Stomach (tissue), 9 donors: ENCODE results near the gene TNP1. TPM values are rescaled to one million over a fixed set of nuclear protein-coding genes. Genes with fewer than 3 reads are reported as not detected.

ENCODE experiments used
- DNase-seq, 2 donors: peaks; one replicate each; pipeline versions ENCODE4 v3.0.0 to v3.0.0-alpha.2; 2013 to 2019
- H3K27ac ChIP-seq, 5 donors: fragments of 200-600 bp in 4 of 5; sonication (generic) in 4 of 5; one replicate each; pipeline ENCODE4 v1.5.1; 2013 to 2019; ENCODE audit warnings: mild to moderate bottlenecking in 1 of 5, moderate library complexity in 1 of 5
- H3K27me3 ChIP-seq, 3 donors: fragments of 200-600 bp; sonication (generic); one replicate each; pipeline ENCODE4 v1.5.1; 2017 to 2019; ENCODE audit warnings: mixed run types in 1 of 3
- H3K36me3 ChIP-seq, 4 donors: fragments of 200-600 bp; sonication (generic); 1 replicate in 3 of 4; 2 replicates in 1 of 4; pipeline ENCODE4 v1.5.1; 2016 to 2019
- H3K4me1 ChIP-seq, 4 donors: fragments of 200-600 bp; sonication (generic); one replicate each; pipeline ENCODE4 v1.5.1; 2016 to 2019
- H3K4me3 ChIP-seq, 4 donors: fragments of 200-600 bp; sonication (generic) in 3 of 4; one replicate each; pipeline ENCODE4 v1.5.1; 2016 to 2019; ENCODE audit warnings: mild to moderate bottlenecking in 1 of 4
- H3K9me3 ChIP-seq, 4 donors: fragments of 200-600 bp; sonication (generic); one replicate each; pipeline ENCODE4 v1.5.1; 2016 to 2019
- CTCF ChIP-seq, 7 experiments: fragments of 450-650 bp in 4 of 7; fragments of 200-600 bp in 3 of 7; sonication (generic) in 3 of 7; IDR thresholded peaks; one replicate each; pipeline ENCODE4 v1.5.1; 2016 to 2019; ENCODE audit warnings: antibody characterized with exemption in 7 of 7, control low read depth in 2 of 7, mild to moderate bottlenecking in 1 of 7
- EP300 ChIP-seq: sonication (generic); formaldehyde crosslinking; IDR thresholded peaks from one replicate; pipeline ENCODE4 v1.6.1; 2017; ENCODE audit warnings: antibody characterized with exemption
- POLR2A ChIP-seq, 4 donors: fragments of 450-650 bp; IDR thresholded peaks; one replicate each; pipeline ENCODE4 v1.6.1; 2016; ENCODE audit warnings: antibody characterized with exemption in 4 of 4, control low read depth in 2 of 4, mild to moderate bottlenecking in 1 of 4, moderate library complexity in 1 of 4
- POLR2AphosphoS5 ChIP-seq, 3 donors: sonication (generic); formaldehyde crosslinking; IDR thresholded peaks; one replicate each; pipeline ENCODE4 v1.6.1; 2016; ENCODE audit warnings: antibody characterized with exemption in 3 of 3
- WGBS, 5 donors: extraction: QIAGEN DNeasy Blood & Tissue Kit in 3 of 5; methylation state at CpG; one replicate each; pipeline versions ENCODE4 v1.1.5 to v1.1.7; 2013 to 2018; 5-methylcytosine and 5-hydroxymethylcytosine counted together
- intact Hi-C: fragments of 100-400 bp; cut with DNase I; formaldehyde crosslinking; loops from one replicate; pipeline ENCODE4 v1.15.1; 2023; ENCODE audit warnings: low total_unique reads
- polyA plus RNA-seq, 3 donors: library from polyadenylated mRNA; stranded (reverse); fragments of 200-250 nt; gene quantifications; one replicate each; pipeline ENCODE4 v1.2.3, GENCODE V29; 2013
- total RNA-seq, 5 donors: library from RNA; depleted of rRNA; stranded (reverse); fragments of >200 nt; gene quantifications; one replicate each; pipeline versions ENCODE4 v1.1.0 to v1.2.3, GENCODE V29; 2014 to 2016
- donor health status: healthy with polysubstance abuse.
- donor health status: Bipolar disorder and iron deficiency.
- donor health status: healthy.

The TNP1 gene
- total and polyA plus RNA-seq, 8 donors: not detected

DNA sequence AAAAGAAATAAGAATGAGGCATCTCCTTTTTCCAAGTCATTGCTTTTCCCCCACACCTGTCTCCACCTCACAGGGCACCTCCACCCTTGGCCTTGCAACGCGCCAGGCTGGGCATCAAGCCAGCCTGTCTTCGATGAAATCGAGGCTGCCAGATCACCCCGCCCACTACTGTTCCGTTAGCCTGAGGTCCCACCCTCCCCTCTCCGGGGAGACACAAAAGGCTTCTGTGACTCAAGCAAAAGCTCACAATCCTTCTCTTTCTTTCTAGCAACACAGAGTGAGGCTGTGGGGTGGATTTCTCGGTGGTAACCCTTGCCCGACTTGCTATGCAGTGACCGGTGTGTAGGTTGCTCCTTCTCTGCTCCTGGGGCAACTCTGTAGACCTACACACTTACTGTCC, 9.9 kb downstream of the TNP1 start:
- 23 to 48% (median 30%) methylated on average over 10 of the region's 10 CpGs for WGBS, 5 donors
- TF ChIP-seq POLR2AphosphoS5 (IDR thresholded peaks at IDR 0.05): no peak
- TF ChIP-seq CTCF (IDR thresholded peaks at IDR 0.05): no peak
- TF ChIP-seq POLR2A (IDR thresholded peaks at IDR 0.05): no peak
- TF ChIP-seq EP300: no peak
- H3K9me3 ChIP-seq: no peaks in the 10 kb centered on the region
- H3K4me1 ChIP-seq: peaks cover 0 to 10% (median 0%) of the 10 kb centered on the region in 4 donors
- no peaks in the 10 kb centered on the region for H3K36me3 ChIP-seq
- intact Hi-C loops: no loop called here
- no peak overlapping the region for H3K4me3 ChIP-seq
- H3K27ac ChIP-seq: no peak overlapping the region
- no peaks in the 10 kb centered on the region for H3K27me3 ChIP-seq
- DNase-seq: peak; percentile 82 to 85

- no peak overlapping the region for H3K4me3 ChIP-seq
- H3K4me1 ChIP-seq: peaks cover 0 to 23% (median 0%) of the 10 kb centered on the region in 4 donors
- H3K9me3 ChIP-seq: peaks cover 0 to 3% (median 0%) of the 10 kb centered on the region in 4 donors
- no peak for DNase-seq
- no peak overlapping the region for H3K27ac ChIP-seq
- H3K36me3 ChIP-seq: no peaks in the 10 kb centered on the region
- 60 to 84% (median 84%) methylated on average over 2 of the region's 2 CpGs for WGBS, 5 donors
- TF ChIP-seq POLR2A (IDR thresholded peaks at IDR 0.05) (no peak), CTCF (IDR thresholded peaks at IDR 0.05) (no peak), POLR2AphosphoS5 (IDR thresholded peaks at IDR 0.05) (no peak), EP300 (no peak)
- no peaks in the 10 kb centered on the region for H3K27me3 ChIP-seq
- intact Hi-C loops: no loop called here
Observed at GRCh38 chr2:216845426-216845825, 14.4 kb downstream of the TNP1 start.

DNA sequence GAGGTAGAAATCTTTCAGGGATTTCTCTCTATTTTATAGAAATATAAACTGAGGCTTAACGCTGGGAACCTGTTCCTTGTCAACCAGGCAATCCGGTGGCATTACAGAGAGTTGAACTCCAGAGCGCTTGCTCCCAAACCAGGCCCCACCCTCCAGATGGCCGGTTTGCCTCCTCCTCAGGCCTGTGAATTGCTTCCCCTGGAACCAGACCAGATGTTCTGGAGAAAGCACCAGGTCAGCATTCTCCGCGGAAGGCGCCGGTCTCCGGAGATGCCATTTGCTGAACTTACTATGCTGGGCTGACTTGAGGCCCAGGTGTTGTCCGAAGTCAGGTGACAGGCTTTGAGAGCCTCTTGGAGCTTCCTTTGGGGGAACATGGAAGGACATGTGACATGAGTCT, 17.2 kb downstream of the TNP1 start:
- no peak overlapping the region for H3K4me3 ChIP-seq
- H3K27me3 ChIP-seq: no peaks in the 10 kb centered on the region
- H3K27ac ChIP-seq: peak overlapping the region in 1 of 5 donors; percentile 5
- peaks cover 0 to 3% (median 0%) of the 10 kb centered on the region in 4 donors for H3K9me3 ChIP-seq
- WGBS, 5 donors: 77 to 84% (median 79%) methylated on average over 10 of the region's 10 CpGs
- H3K4me1 ChIP-seq: peaks cover 0 to 20% (median 0%) of the 10 kb centered on the region in 4 donors
- intact Hi-C loops: no loop called here
- peak in 1 of 2 donors; percentile 68 for DNase-seq
- H3K36me3 ChIP-seq: no peaks in the 10 kb centered on the region
- TF ChIP-seq CTCF (IDR thresholded peaks at IDR 0.05) (no peak), POLR2AphosphoS5 (IDR thresholded peaks at IDR 0.05) (no peak), EP300 (no peak), POLR2A (IDR thresholded peaks at IDR 0.05) (no peak)

DNA sequence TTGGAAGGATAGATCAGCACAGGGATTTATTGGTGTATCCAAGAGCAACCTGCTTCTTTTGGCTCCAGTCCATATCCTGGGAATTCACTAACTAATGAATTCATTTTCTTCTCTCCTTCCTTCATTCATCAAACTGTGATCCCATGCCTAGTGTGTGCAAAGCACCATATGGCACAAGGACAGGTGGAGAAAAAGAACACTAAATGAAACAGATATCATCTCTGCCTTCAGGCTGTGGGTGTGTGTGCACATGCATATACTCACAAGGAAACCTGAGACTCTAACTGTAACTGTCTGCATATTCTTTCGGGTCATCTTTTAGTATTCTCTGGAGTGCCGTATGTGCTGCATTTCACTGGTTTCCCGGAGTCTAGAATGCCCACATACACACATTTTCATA, 20.2 kb downstream of the TNP1 start:
- no peak for TF ChIP-seq CTCF (IDR thresholded peaks at IDR 0.05)
- no peak for TF ChIP-seq POLR2A (IDR thresholded peaks at IDR 0.05)
- no peak for TF ChIP-seq EP300
- TF ChIP-seq POLR2AphosphoS5 (IDR thresholded peaks at IDR 0.05): no peak
- intact Hi-C loops: no loop called here
- no peak overlapping the region for H3K4me3 ChIP-seq
- no peak overlapping the region for H3K27ac ChIP-seq
- no peaks in the 10 kb centered on the region for H3K27me3 ChIP-seq
- peaks cover 0 to under 1% (median 0%) of the 10 kb centered on the region in 4 donors for H3K9me3 ChIP-seq
- H3K4me1 ChIP-seq: peaks cover 0 to 20% (median 0%) of the 10 kb centered on the region in 4 donors
- DNase-seq: no peak
- H3K36me3 ChIP-seq: no peaks in the 10 kb centered on the region
- WGBS, 5 donors: 89 to 97% (median 94%) methylated on average over 3 of the region's 3 CpGs
